ENCODE measurements around the gene PFKM. TPM values are rescaled to one million over a fixed set of nuclear protein-coding genes. Genes with fewer than 3 reads are reported as not detected.

Gene PFKM
- total and polyA plus RNA-seq, 9 of the 15 experiments (the other 6 are each of a cell fraction or from before 2014, with no cell fraction given), result 16.5 to 39.9 (median 31.7) TPM

DNA sequence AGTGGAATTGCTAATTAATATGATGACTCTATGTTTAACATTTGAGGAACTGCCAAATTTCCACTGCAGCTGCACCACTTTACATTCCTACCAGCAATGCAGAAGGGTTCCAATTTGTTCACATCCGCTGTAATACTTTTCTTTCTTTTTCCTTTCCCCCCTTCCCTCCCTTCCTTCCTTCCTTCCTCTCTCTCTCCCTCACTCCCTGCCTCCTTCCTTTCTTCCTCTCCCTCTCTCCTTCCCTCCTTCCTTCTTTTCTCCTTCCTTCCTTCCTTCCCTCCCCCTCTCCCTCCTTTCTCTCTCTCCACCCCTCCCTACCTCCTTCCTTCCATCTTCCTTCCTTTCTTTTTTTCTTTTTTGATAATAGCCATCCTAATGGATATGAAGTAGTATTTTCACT lies 3.2 kb upstream of the PFKM start:
- peaks cover 3 to 17% of the 10 kb centered on the region in 2 experiments; a peak in 3 of 5 replicates for H3K4me1 ChIP-seq (replicated peaks in 1 of 2; ENCODE audit: control insufficient read depth in 2 of 2, insufficient read depth in 2 of 2, low read length in 2 of 2)
- ATAC-seq (no peak), FAIRE-seq (no peak), DNase-seq (ENCODE audit: extremely low read depth in 1 of 4, low spot score in 3 of 4) (no peak)
- no peak overlapping the region for H2AFZ ChIP-seq (ENCODE audit: low read depth, low read length)
- in situ Hi-C loops (cut with MboI), result no loop called here
- no CpG with 5 or more reads among the region's 1 CpG for WGBS (ENCODE audit: insufficient coverage, low coverage, missing lambda C conversion rate)
- CTCF ChIA-PET (ENCODE audit: low intra/inter-chr PET ratio), result no interaction called here
- no peak overlapping the region for H3K27ac ChIP-seq (ENCODE audit: extremely low read depth, low read depth, low read length)
- H3K27me3 ChIP-seq (ENCODE audit: control insufficient read depth in 2 of 2, insufficient read depth in 2 of 2, low read length in 2 of 2), result no peaks in the 10 kb centered on the region
- no peak overlapping the region for H3K4me3 ChIP-seq
- no peaks in the 10 kb centered on the region for H3K9me3 ChIP-seq (replicated peaks; ENCODE audit: control insufficient read depth, insufficient read depth, low read depth, low read length)
- no TSS peak for BruUV-seq (replicated peaks)
- H3K4me2 ChIP-seq (ENCODE audit: insufficient read depth, low read length), result no peak overlapping the region
- H4K20me1 ChIP-seq (replicated peaks; ENCODE audit: control insufficient read depth, insufficient read depth, low read length), result no peaks in the 10 kb centered on the region
- H3K79me2 ChIP-seq (ENCODE audit: control insufficient read depth, insufficient read depth, low read length), result peaks cover 13% of the 10 kb centered on the region; the same call in 2 of the 3 replicates
- H3K9ac ChIP-seq (ENCODE audit: insufficient read depth in 1 of 2, low read depth in 2 of 2, low read length in 2 of 2), result no peak overlapping the region
- H3K36me3 ChIP-seq (ENCODE audit: control insufficient read depth, insufficient read depth, low read length), result no peaks in the 10 kb centered on the region; the same call in 2 of the 3 replicates
- intact Hi-C loops (cut with micrococcal nuclease), result no loop called here
- POLR2A ChIA-PET, result interaction anchor here (0.8 kb wide), 1 partner anchor 9 kb away, joined by 3 read pairs; no protein-coding TSS in a partner anchor
- H3K9me1 ChIP-seq (ENCODE audit: control insufficient read depth, insufficient read depth, low read length), result no peaks in the 10 kb centered on the region
- TF ChIP-seq ETS2 (tag; IDR thresholded peaks at IDR 0.05; ENCODE audit: borderline replicate concordance, poor library complexity, severe bottlenecking), result no peak
- no peak for TF ChIP-seq CBX5 (IDR thresholded peaks at IDR 0.05; ENCODE audit: borderline replicate concordance, low read depth)
- TF ChIP-seq FOXK1 (CRISPR knock-in tag; IDR thresholded peaks at IDR 0.05; ENCODE audit: borderline replicate concordance), result no peak
- TF ChIP-seq ZNF318 (IDR thresholded peaks at IDR 0.05; ENCODE audit: borderline replicate concordance in 1 of 2, low read depth in 1 of 2), result no peak
- TF ChIP-seq, protein P1, sequence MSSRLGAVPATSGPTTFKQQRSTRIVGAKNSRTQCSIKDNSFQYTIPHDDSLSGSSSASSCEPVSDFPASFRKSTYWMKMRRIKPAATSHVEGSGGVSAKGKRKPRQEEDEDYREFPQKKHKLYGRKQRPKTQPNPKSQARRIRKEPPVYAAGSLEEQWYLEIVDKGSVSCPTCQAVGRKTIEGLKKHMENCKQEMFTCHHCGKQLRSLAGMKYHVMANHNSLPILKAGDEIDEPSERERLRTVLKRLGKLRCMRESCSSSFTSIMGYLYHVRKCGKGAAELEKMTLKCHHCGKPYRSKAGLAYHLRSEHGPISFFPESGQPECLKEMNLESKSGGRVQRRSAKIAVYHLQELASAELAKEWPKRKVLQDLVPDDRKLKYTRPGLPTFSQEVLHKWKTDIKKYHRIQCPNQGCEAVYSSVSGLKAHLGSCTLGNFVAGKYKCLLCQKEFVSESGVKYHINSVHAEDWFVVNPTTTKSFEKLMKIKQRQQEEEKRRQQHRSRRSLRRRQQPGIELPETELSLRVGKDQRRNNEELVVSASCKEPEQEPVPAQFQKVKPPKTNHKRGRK (tag; IDR thresholded peaks at IDR 0.05), result peak; percentile 72; the same call in 1 of the 2 replicates
- peak; percentile 41; the same call in 1 of the 2 replicates for TF ChIP-seq MTA1 (IDR thresholded peaks at IDR 0.05; ENCODE audit: borderline replicate concordance)
- TF ChIP-seq ILK (tag; IDR thresholded peaks at IDR 0.05; ENCODE audit: borderline replicate concordance, low read depth), result no peak
- TF ChIP-seq, protein P2, sequence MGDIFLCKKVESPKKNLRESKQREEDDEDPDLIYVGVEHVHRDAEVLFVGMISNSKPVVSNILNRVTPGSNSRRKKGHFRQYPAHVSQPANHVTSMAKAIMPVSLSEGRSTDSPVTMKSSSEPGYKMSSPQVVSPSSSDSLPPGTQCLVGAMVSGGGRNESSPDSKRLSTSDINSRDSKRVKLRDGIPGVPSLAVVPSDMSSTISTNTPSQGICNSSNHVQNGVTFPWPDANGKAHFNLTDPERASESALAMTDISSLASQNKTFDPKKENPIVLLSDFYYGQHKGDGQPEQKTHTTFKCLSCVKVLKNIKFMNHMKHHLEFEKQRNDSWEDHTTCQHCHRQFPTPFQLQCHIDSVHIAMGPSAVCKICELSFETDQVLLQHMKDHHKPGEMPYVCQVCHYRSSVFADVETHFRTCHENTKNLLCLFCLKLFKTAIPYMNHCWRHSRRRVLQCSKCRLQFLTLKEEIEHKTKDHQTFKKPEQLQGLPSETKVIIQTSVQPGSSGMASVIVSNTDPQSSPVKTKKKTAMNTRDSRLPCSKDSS (IDR thresholded peaks at IDR 0.05; ENCODE audit: low read depth, partially characterized antibody), result peak; percentile 17
